Measurements from ENCODE around the gene ZNF524. TPM values are rescaled to one million over a fixed set of nuclear protein-coding genes. Genes with fewer than 3 reads are reported as not detected.

Gene ZNF524
- total RNA-seq, 1 donor from 2014 or later = 18.4 TPM

DNA sequence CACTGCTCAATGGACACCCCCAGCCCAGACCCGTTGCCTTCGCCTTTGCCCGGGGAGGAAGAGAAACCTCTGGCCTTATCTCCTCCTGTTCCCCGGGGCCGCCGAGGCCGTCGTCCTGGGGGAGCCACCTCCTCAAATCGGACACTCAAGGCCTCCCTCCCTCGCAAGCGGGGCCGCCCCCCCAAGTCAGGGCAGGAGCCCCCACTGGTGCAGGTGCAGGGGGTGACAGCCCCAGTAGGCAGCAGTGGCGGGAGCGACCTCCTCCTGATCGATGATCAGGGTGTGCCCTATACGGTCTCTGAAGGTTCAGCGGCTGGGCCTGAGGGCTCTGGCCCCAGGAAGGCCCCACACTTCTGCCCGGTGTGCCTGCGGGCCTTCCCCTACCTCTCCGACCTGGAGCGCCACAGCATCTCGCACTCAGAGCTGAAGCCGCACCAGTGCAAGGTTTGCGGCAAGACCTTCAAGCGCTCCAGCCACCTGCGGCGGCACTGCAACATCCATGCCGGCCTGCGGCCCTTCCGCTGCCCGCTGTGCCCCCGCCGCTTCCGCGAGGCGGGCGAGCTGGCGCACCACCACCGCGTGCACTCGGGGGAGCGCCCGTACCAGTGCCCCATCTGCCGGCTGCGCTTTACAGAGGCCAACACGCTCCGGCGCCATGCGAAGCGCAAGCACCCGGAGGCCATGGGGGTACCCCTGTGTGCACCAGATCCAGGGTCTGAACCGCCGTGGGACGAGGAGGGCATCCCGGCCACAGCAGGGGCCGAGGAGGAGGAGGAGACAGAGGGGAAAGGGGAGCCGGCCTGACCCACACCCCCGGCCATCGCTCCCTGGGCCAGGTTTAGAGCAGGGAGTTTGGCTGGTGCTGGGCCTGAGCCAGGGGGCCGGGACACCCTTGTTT lies 2.3 kb downstream of the ZNF524 start:
- no peak for FAIRE-seq
- Histone ChIP-seq H3K36me3 (ENCODE audit: control insufficient read depth, insufficient read depth, low read length) (peaks cover 10% of the 10 kb centered on the region), H3K27me3 (ENCODE audit: control insufficient read depth, insufficient read depth, low read length) (no peaks in the 10 kb centered on the region), H3K4me3 (ENCODE audit: low read depth, low read length) (no peak overlapping the region)
- no peak for DNase-seq (ENCODE audit: low read depth)
- TF ChIP-seq, protein P1, sequence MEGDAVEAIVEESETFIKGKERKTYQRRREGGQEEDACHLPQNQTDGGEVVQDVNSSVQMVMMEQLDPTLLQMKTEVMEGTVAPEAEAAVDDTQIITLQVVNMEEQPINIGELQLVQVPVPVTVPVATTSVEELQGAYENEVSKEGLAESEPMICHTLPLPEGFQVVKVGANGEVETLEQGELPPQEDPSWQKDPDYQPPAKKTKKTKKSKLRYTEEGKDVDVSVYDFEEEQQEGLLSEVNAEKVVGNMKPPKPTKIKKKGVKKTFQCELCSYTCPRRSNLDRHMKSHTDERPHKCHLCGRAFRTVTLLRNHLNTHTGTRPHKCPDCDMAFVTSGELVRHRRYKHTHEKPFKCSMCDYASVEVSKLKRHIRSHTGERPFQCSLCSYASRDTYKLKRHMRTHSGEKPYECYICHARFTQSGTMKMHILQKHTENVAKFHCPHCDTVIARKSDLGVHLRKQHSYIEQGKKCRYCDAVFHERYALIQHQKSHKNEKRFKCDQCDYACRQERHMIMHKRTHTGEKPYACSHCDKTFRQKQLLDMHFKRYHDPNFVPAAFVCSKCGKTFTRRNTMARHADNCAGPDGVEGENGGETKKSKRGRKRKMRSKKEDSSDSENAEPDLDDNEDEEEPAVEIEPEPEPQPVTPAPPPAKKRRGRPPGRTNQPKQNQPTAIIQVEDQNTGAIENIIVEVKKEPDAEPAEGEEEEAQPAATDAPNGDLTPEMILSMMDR (IDR thresholded peaks at IDR 0.05; ENCODE audit: insufficient read depth, low read length, severe bottlenecking) = no peak

- TF ChIP-seq, protein P1 (IDR thresholded peaks at IDR 0.05; ENCODE audit: insufficient read depth, low read length, severe bottlenecking) = no peak
- Histone ChIP-seq H3K36me3 (ENCODE audit: control insufficient read depth, insufficient read depth, low read length) (peaks cover 9% of the 10 kb centered on the region), H3K4me3 (ENCODE audit: low read depth, low read length) (no peak overlapping the region), H3K27me3 (ENCODE audit: control insufficient read depth, insufficient read depth, low read length) (no peaks in the 10 kb centered on the region)
- no peak for DNase-seq (ENCODE audit: low read depth)
- FAIRE-seq = no peak
Measured at GRCh38 chr19:55603115-55603514, 3.0 kb downstream of the ZNF524 start.

- TF ChIP-seq, protein P1 (IDR thresholded peaks at IDR 0.05; ENCODE audit: insufficient read depth, low read length, severe bottlenecking) = no peak
- FAIRE-seq (no peak), DNase-seq (ENCODE audit: low read depth) (no peak)
- Histone ChIP-seq H3K27me3 (ENCODE audit: control insufficient read depth, insufficient read depth, low read length) (no peaks in the 10 kb centered on the region), H3K36me3 (ENCODE audit: control insufficient read depth, insufficient read depth, low read length) (peaks cover 9% of the 10 kb centered on the region), H3K4me3 (ENCODE audit: low read depth, low read length) (no peak overlapping the region)
Measured at GRCh38 chr19:55603581-55604292, 3.6 kb downstream of the ZNF524 start.

DNA sequence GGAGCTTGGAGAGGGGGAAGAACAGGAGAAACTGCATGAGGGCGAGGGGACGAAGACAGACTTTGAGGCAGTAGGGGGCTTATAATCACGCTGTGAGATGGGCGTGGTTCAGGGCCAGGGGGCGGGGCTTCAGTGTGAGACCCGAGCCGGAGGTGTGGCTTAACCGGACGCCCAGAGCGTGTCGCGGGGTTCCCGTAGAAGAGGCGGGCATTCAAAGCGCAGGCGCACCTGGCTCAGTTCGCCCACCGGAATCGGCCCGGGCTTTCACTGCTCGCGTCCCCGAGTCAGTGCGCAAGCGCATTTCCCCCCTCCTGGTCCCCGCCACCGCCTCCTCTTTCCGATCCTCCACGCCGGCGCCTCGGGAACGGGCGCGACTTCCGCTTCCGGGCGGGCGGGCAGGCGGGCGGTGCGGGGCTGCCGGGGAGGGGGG lies 5.1 kb downstream of the ZNF524 start:
- no peak for FAIRE-seq
- H3K4me3 ChIP-seq (ENCODE audit: low read depth, low read length) = peak overlapping the region; percentile 62
- TF ChIP-seq, protein P1 (IDR thresholded peaks at IDR 0.05; ENCODE audit: insufficient read depth, low read length, severe bottlenecking) = no peak

DNA sequence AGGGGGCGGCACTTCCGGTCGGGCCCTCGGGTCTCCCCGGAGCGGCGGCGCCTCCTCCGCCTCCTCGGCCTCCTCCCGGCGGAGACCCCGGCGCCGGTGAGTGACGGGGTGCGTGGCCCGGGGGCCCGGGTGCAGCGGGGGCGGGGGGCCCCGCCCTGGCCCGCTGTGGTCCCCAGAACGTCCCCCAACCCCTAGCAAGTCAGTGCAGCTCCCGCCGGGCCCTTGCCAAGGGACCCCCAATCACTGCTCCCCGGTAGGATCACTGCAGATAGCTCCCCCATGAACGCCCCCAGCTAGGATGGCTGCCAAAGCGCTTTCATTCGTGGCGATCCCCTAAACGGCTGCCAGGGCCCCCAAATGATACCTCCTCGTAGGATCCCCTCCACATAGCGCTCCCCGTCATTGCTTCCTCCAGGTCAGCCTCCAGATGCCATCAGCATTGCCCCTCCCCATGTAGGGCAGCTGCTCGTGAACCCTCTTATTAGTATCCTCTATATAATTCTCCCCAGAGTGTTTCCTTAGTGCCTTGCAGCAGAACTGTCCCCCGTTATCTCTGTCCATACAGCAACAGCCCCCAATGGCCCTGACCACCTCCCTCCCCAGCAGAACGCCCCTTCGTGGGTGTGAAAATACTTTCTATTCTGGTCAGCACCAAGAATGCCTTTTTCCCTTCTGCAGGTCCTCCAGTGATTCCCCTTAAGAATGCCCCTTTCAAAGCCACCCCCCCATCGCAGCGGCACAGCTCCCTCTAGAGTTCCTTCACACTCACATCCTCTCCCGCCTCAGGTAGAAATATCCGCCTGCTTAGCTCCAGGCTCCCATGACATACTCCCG lies 5.8 kb downstream of the ZNF524 start, which contains the start of gene ZNF865:
Gene ZNF865, plus strand, starts transcription at position 11 of the 834 bp plus-strand sequence. CDS start 7,972 bp downstream, outside the sequence.
- DNase-seq (ENCODE audit: low read depth) = peak; percentile 78
- peaks cover 13% of the 10 kb centered on the region for H3K36me3 ChIP-seq (ENCODE audit: control insufficient read depth, insufficient read depth, low read length)
- TF ChIP-seq, protein P1 (IDR thresholded peaks at IDR 0.05; ENCODE audit: insufficient read depth, low read length, severe bottlenecking) = peak; percentile 86
- FAIRE-seq = no peak
- H3K4me3 ChIP-seq (ENCODE audit: low read depth, low read length) = peak within 1 kb of the TSS; percentile 62
- H3K27me3 ChIP-seq (ENCODE audit: control insufficient read depth, insufficient read depth, low read length) = no peaks in the 10 kb centered on the region

More for the DNA sequence above, 5.1 kb downstream of the ZNF524 start:
- no peaks in the 10 kb centered on the region for H3K27me3 ChIP-seq (ENCODE audit: control insufficient read depth, insufficient read depth, low read length)
- peaks cover 13% of the 10 kb centered on the region for H3K36me3 ChIP-seq (ENCODE audit: control insufficient read depth, insufficient read depth, low read length)
- peak; percentile 91 for DNase-seq (ENCODE audit: low read depth)

All from bronchial epithelial cell (primary cell).